Measurements from ENCODE around the gene CNTN1.

DNA sequence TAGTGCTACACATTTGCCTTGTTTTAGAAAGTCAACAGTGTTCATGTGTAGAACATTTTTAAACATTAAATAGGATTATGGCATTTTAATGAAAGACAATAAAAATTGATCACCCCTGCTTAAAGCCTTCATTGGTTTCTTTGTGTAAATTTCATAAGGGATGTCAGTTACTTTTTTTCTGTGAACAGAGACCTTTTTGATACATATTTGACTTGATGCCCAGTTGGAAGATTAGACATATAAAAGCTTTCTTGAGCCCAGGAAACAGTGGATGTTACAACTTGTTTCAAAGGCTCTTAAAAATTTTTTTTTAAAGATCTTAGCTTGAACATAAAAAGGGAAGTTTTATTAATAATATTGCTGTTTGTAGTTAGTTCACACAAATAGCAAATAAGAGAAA lies 327.2 kb downstream of the CNTN1 start:
- TF ChIP-seq CTCF (IDR thresholded peaks at IDR 0.05) (no peak), POLR2A (IDR thresholded peaks at IDR 0.05) (no peak)

Data from Peyer's patch (tissue), 4 donors.